ENCODE measurements around the gene ARHGAP12. TPM values are rescaled to one million over a fixed set of nuclear protein-coding genes. Genes with fewer than 3 reads are reported as not detected.

ARHGAP12 gene
- total RNA-seq, 1 donor from 2014 or later, result 82.2 TPM

DNA sequence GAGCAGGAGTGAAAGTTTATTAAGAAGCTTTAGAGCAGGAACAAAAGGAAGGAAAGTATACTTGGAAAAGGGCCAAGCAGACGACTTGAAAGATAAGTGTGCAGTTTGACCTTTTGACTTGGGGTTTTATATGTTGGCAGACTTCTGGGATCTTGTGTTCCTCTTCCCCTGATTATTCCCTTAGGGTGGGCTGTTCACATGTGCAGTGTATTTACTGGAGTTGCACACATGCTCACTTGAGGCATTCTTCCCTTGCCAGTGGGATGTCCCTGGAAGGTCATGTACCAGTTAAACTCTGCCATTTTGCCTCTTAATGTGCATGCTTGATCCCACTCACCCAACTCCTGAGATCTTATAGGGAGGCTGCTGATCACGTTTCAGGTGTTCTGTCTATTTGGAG is 23.4 kb upstream of the ARHGAP12 start:
- peak; percentile 11 for DNase-seq (ENCODE audit: low read depth)

DNA sequence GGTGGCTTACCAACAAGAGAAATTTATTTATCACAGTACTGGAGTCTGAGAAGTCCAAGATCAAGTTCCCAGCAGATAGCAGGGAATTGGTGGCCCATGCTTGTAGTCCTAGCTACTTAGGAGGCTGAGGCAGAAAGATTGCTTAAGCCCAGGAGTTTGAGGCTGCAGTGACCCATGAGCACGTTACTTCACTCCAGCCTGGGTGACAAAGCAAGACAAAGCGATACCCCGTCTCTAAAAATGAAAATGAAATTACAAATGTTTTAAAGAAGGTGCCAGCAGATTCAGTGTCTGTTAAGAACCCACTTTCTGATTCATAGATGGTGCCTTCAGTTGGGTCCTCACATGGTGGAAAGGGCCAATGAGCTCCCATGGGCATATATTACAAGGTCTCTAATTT is 20.6 kb upstream of the ARHGAP12 start:
- DNase-seq (ENCODE audit: low read depth), result no peak

DNA sequence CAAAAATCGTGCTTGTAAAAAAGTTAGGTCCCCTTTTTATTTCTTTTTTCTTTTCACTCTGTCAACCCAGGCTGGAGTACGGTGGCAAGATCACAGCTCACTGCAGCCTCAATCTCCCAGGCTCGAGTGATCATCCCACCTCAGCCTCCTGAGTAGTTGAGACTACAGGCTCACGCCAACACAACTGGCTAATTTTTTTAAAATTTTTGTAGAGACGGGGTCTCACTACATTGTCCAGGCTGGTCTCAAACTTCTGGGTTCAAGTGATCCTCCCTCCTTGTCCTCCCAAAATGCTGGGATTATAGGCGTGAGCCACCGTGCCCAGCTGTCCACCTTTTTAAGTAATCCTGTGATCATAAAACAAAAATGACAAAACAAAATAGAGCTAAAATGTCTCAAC is 19.4 kb upstream of the ARHGAP12 start:
- DNase-seq (ENCODE audit: low read depth), result no peak

DNA sequence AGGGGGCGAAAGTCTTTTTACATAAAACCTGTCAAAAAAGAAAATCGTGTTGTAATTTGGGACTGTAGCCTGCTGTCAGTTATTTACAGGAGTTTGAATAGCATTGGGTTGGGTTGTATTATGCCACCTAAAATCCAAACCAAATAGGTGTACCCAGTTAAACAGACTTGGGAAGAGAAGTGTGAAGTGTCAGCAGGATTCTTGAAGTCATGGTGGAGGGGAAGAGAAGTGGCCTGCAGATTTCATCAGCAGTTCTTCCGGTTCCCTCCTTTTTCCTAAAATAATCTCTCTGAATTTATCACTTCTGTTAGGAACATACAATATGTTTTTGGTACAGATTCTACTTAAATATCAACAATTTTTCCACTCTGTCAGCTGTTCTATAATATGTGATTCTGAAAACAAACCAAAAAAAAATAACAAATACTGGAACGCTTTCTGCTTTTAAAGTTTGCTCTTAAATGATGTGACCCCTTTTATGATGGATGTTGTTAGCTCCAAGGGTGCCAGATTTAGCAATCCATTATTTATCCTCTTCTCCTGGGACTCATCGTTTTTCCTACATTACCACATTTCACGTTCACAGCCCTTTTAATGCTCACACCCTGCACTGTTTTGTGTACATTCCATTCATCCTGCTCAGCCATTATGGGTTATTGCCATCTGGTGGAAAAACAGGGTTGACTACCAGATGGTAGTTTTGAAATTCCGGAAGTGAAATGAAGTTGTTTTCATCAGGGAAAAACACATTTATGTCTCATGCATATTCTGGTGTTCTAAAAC is 18.7 kb upstream of the ARHGAP12 start:
- peak; percentile 76 for DNase-seq (ENCODE audit: low read depth)

DNA sequence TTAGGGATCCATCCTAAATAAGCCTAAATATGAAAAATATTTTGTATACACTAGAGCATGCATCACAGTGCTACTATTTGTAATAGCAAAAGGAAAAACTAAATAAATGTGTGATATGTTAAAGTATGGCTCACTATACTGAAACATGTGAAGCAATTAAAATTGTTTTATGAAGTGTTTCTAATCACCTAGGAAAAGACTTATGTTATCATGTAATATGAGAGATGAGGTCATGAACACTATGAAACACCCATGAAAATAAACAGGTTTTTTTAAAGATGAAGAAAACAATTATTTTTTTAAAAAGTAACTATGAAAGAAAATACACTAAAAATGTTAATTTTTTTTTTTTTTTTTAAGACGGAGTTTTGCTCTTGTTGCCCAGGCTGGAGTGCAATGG is 16.8 kb upstream of the ARHGAP12 start:
- DNase-seq (ENCODE audit: low read depth), result no peak

DNA sequence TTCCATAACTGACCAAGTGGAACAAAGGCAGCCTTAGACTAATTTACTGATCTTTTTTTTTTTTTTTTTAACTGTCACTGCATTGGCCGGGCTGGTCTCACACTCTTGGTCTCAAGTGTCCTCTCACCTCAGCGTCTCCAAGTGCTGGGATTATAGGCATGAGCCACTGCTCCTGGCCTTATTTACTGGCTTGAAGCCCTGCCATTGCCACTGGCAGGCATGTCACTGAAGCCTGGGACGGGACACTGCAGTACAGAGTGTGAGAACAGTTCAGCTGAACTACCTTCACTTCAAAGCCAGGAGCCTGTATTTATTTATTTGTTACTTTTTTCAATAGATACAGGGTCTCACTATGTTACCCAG is 15.4 kb upstream of the ARHGAP12 start:
- no peak for DNase-seq (ENCODE audit: low read depth)

DNA sequence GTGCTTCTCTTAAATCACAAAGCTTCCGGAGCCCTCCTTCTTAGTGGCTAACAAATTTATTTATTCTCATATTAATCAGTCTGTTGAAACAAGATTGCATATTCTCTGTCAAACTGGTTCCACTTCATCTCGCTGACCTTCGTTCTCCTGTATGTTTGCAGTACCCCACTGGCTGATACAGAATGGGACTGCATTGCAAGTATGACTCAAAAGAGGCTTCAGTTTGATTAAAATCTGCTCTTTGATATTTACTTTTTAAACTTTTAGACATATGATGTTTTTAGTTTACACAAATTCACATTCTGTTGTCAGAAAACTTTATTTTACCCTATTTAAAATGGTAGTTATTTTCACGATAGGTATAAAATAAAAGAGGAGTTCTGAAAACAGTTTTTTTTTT is 14.3 kb upstream of the ARHGAP12 start:
- no peak for DNase-seq (ENCODE audit: low read depth)

DNA sequence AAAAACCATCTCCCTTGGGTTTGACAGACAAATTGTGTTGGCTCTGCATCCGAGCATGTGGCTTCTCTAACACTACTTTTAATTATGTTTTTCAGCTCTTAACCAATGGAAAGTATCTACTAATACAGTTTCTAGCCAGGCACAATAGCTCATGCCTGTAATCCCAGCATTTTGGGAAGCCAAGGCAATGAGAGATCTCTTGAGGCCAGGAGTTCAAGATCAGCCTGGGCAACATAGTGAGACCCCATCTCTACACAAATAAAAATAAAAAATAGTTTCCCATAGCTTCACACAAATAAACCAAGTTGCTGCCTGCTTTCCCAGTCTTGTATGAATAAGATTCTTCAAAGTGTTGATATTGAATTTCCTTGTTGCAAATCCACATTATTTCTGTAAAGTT is 13.8 kb upstream of the ARHGAP12 start:
- DNase-seq (ENCODE audit: low read depth), result no peak

DNA sequence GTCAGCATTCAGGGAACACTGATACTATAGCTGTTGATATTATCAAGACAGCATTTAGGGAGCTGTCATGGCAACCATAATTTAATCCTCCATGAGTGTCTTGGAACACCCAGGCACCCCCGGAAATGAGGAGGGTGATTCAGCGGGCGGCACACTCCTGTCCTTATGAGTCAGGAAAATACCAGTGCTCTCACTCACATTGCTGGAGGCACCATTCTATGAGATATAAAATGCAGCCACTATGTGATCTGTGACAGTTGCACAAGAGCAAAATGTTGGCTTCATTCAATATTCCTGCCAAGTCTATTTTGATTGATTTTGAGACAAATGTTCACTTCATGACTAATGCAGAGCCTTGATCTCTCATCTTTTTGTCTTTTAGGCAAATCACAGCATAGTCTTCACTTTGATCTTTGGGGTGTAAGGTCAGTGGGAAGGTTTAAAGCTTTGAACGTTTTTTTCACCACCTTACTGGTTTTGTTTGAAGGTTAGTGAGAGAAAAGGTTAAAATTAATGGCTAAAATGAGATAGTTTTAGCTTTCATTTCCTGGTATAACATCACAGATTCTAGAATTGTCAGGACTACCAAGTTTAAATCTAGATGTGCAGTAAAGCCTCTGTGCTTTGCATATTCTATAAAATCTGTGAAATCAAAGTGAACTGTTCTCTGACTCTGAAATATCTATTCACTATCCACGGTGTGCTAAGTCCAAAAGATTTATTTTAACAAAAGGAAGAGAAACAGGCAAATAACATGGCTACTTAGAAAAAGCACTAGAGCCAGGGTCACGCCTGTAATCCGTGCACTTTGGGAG is 12.4 kb upstream of the ARHGAP12 start:
- peak; percentile 87 for DNase-seq (ENCODE audit: low read depth)

DNA sequence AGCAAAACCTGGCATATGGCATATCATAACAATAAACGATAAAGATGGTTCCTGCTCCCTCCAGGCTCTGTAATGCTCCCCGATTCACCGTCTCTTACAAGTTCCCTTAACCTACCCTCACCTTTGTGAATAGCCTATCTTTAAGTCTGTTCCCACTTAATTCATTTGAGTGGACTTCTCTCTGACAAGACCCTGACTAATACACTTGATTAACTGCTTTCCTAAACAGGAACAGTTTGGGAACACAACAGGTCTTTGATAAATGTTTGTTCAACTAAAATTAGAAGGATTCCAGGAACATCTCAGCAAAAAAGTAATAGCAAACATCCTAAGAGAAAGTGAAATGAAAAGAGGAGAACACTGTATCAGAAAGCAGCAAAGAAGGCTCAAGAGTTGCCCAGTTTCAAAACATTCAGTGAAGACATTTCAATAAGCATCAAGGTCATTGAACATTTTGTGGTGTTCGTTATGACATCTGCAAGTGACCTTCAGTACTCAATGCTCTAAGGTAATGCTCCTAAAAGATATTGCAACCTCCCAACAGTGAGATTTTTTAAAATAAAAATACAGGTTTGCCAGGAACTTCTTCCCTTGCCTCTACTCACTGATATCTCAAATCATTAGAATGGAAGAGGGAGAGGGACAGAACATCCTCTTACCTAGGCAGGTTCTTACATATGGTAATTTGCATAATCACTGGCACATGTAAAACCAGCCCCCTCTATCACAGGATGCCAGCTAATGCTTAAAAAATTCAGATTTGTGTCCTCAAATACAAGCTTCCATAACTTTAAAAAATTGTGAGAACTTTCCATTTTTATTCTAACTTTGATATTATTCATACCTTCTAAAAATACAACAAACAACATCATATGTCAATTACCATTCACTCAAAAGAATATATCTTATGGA is 11.4 kb upstream of the ARHGAP12 start:
- no peak for DNase-seq (ENCODE audit: low read depth)

DNA sequence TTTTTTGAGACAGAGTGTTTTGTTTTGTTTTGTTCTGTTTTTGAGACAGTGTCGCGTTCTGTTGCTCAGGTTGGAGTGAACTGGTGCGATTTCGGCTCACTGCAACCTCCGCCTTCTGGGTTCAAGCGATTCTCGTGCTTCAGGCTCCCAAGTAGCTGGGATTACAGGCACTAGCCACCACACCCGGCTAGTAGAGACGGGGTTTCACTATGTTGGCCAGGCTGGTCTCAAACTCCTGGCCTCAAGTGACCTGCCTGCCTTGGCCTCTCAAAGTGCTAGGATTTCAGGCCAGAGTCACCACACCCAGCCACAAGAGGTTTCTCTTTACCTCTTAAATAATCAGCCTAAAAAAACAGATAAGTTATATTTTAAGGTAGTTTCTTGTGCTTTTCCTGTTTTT is 8.7 kb upstream of the ARHGAP12 start:
- no peak for DNase-seq (ENCODE audit: low read depth)

DNA sequence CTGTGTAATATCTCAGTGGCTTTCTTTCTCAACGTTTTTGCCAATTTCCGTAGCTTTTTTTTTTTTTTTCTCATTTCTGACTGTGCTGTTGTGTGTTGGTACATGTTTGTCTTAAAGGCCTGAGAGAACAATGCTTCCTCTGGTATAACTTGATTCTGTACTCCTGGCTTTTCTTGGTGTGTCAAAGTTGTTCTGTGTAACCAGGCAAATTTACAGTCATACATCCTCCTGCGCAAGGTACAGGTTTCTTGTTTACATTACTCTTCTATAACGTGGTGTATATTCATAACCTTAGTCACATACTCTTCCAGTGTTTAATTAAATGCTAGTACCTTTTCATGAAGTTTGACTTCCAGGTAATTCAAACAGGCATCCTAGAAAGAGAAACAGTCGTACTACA is 8.3 kb upstream of the ARHGAP12 start:
- no peak for DNase-seq (ENCODE audit: low read depth)

DNA sequence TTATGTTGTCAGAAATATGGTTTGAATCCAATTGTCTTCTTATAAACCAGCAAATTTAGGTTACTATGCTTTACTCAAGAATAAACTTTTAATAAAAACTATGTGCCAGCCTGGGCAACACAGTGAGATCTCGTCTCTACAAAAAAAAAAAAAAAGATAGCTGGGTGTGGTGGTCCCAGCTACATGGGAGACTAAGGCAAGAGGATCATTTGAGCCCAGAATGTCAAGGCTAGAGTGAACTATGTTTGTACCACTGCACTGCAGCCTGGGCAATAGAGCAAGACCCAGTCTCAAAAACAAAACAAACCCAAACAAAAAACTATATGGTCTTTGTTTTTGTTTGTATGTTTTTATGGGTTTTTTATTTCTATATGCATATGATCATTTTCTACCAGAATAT is 7.5 kb upstream of the ARHGAP12 start:
- DNase-seq (ENCODE audit: low read depth), result no peak

DNA sequence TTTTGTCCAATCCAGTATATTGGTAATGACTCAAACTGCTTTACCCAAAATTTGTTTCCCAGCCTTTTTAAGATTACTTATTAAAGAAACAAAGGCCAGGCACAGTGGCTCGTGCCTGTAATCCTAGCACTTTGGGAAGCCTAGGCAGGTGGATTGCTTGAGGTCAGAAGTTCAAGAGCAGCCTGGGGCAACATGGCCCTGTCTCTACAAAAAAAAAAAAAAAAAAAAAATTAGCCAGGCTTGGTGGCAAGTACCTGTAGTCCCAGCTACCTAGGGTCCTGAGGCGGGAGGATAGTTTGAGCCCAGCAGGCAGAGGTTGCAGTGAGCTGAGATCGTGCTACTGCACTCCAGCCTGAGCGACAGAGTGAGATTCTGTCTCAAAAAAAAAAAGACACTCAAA is 7.0 kb upstream of the ARHGAP12 start:
- no peak for DNase-seq (ENCODE audit: low read depth)

DNA sequence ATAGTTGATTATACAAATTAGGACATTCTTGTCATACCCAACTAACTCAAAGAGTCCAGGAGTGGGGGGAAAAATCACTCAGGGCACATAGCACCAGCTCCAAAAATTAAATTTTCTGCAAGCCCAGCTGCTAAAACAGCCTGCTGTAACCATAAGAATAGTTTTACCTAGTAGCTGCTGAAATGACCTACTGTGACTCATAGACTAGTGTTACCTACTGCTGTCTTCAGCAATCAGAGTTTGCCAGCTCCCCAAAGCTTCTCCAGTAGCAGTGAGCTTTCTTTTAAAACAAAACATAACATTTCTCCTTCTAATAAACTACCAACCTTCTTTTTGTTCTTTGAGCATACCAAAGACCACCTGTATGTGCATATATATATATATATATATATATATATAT is 4.2 kb upstream of the ARHGAP12 start:
- DNase-seq (ENCODE audit: low read depth), result no peak

DNA sequence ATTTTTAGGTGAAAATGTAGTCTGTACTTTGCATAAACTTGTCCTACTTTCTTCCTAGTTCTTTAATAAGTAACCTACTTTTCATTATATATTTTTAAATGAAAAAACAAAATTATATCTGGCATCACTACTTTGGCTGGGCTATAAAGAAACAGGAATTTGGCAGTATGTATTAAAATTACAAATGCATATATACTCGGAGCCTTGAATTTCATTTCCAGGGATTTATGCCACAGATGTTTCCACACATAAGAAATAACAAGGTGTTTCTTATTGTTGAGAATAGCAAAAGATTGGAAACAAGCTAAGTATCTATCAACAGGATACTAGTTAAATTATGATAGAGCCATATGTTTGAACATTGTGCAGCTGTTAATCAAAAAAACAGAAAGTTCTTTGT is 2.2 kb upstream of the ARHGAP12 start:
- DNase-seq (ENCODE audit: low read depth), result no peak

DNA sequence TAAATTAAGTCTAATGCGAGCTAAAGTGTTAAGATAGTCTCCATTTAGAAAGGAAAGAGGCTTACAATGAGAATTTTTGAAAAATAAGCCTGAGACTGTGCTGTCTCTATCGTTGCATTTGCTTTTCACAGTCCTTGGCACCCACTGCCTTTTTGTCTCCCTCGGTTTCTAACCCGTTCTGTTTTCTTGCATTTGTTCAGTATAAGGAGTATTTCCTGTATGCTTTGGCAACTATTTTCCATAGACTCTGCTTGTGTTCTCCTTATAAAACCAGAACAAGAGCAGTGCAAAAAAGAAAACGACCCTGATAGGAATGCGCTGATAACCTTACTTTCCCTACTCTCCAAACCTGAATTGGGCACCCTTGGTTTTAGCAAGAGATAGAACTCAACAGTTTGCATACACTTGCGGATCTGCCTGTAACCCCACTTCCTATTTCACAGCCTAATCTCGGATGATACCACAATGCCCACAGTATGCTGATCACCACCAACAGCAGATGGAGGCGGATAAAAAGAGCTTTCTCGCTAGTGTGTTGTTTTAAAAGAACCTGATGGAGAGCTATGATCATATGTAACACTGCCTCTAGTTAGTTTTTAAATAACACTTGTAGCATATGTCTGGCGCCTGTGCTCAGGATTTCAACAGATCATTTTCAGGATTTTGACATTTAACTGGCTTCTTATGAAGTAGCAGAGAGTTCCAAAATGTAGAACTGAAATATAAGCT is 1.6 kb upstream of the ARHGAP12 start:
- DNase-seq (ENCODE audit: low read depth), result peak; percentile 55

DNA sequence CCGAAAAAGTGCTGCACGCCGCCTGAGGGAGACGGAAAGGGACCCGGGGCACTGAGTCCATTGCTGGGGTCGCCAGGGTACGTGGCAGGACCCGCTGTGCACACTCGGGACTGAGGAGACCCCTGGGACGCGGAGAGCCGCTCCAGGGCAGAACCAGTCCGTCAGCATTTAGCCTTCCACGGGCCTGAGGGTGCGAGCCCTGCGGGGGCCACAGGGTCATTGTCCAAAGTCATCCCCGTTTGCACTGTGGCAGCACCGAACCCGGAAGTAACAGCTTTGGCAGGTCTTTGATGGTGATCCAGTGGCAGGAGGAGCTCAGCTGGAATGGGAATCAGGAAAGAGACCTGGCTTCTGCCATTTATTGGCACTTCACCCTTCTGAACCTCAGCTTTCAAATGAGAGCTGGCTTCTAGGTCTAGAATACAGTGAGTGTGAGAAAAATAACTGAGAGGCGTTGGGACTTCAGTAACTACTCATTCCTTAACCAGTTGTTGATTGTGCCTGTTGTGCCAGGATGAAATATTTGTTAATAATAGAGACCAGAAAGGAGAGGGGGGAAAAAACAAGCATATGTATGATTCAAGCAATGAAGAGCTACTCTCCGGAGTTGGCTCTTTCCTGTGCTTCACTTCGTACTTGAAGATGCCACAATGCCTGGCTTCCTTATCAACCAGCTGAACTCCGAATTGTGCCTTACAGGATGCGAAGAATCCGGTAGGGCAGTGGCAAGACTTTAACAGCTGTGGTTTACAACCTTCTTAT is 811 bp upstream of the ARHGAP12 start:
- DNase-seq (ENCODE audit: low read depth), result peak; percentile 54

DNA sequence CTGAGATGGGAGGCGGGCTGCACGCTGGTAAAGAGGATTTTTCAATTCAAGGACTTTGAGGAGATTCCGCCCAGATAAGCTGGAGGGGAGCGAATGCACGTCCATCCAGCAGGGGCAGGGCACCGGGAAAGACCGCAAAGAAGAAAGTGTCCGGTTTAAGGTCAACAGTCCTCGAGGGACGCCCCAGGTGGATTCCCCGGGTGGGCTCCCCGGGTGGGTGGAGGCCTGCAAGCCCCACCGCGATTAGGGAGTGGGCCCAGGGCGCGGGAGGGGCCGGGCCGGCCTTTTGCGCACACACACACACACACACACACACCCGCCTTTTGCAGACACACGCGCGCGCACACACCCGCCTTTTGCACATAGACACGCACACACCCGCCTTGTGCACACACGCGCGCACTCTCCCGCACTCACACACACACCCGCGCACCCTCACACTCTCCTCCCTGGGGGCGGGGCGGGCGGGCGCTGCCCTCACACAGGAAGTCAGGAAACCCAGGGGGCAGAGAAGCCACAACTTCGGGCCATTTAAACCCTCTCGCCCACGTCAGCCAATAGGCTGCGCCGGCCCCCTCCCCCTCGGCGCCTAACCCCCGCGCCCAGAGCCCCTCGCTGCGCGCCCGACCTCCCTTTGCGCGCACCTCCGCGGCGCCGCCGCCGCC is 615 bp downstream of the ARHGAP12 start:
- peak; percentile 67 for DNase-seq (ENCODE audit: low read depth)

DNA sequence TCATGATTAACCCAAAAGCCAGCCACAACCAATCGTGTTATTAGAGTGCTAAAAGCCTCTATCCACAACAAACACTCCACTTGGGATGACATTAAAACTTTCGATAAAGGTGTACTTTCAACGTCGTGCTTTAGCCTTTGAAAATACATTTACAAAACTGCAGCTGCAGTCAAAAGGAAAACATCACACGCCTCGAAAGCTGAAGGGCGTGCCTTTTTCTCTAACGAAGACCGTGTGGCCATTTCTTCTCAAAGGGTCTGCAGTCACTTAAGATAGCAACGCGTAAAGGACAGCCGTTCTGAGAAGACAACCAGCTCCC is 1.1 kb downstream of the ARHGAP12 start:
- DNase-seq (ENCODE audit: low read depth), result no peak

Data from myocyte (in vitro differentiated cells).